Endothelial cell of umbilical vein (primary cell): ENCODE results near the gene SEC22B.
"Not testable (repeated sequence)": the region's sequence is repeated elsewhere in the genome, so short reads cannot be mapped to it uniquely, and the experiment has no call there.

ENCODE experiments used
- CTCF ChIP-seq, 2 donors: IDR thresholded peaks; 1 replicate in 1 of 2; 2 replicates in 1 of 2; pipeline ENCODE4 v1.5.1; 2011; ENCODE audit warnings: low read length in 2 of 2, mild to moderate bottlenecking in 2 of 2, moderate library complexity in 2 of 2, control low read depth in 1 of 2, inconsistent platforms in 1 of 2, low read depth in 1 of 2; ENCODE audit not compliant: insufficient read depth in 1 of 2; ENCODE audit errors: extremely low read depth in 1 of 2
- EZH2 ChIP-seq: IDR thresholded peaks from 2 replicates; pipeline ENCODE4 v1.6.1; 2012; ENCODE audit warnings: borderline replicate concordance, low read depth, mild to moderate bottlenecking, moderate library complexity, low read length, inconsistent platforms; ENCODE audit not compliant: severe bottlenecking
- FOS ChIP-seq: IDR thresholded peaks from 2 replicates; pipeline ENCODE4 v1.6.1; 2011; ENCODE audit warnings: mild to moderate bottlenecking, low read length, moderate library complexity, borderline replicate concordance; ENCODE audit not compliant: insufficient read depth
- GATA2 ChIP-seq: IDR thresholded peaks from 2 replicates; pipeline ENCODE4 v1.7.0; 2011; ENCODE audit warnings: low read depth, mild to moderate bottlenecking, moderate library complexity, mixed read lengths, low read length; ENCODE audit not compliant: insufficient read length, insufficient read depth
- JUN ChIP-seq: IDR thresholded peaks from 2 replicates; pipeline ENCODE4 v1.6.1; 2011; ENCODE audit warnings: borderline replicate concordance, low read depth; ENCODE audit not compliant: insufficient read length, insufficient read depth
- MAX ChIP-seq: IDR thresholded peaks from 2 replicates; pipeline ENCODE4 v1.6.1; 2011; ENCODE audit not compliant: insufficient read depth, insufficient read length
- MYC ChIP-seq: IDR thresholded peaks from one replicate; pipeline ENCODE4 v1.6.1; 2011; ENCODE audit warnings: mild to moderate bottlenecking, low read depth, low read length
- POLR2A ChIP-seq: IDR thresholded peaks from 2 replicates; pipeline ENCODE4 v1.6.1; 2012; ENCODE audit warnings: low read depth, mild to moderate bottlenecking, control low read depth, low read length
- POLR2AphosphoS5 ChIP-seq: IDR thresholded peaks from 2 replicates; pipeline ENCODE4 v1.6.1; 2012; ENCODE audit warnings: low read depth, mild to moderate bottlenecking, control low read depth, low read length, moderate library complexity; ENCODE audit not compliant: insufficient read depth

- not testable (repeated sequence) for TF ChIP-seq EZH2; POLR2AphosphoS5; CTCF (IDR thresholded peaks at IDR 0.05; ENCODE audit: extremely low read depth in 1 of 2, insufficient read depth in 1 of 2, low read depth in 1 of 2, low read length in 2 of 2); POLR2A; MYC; MAX; JUN; GATA2; FOS
Observed at GRCh38 chr1:120210754-120211153, 34.4 kb upstream of the SEC22B start.
